Left colon (tissue), 2 donors: Measurements from ENCODE around the gene SCAF8. TPM values are rescaled to one million over a fixed set of nuclear protein-coding genes. Genes with fewer than 3 reads are reported as not detected.
A peak's percentile ranks its signal among the peaks of the same experiment; 100 is the strongest.
"Not testable (repeated sequence)": the region's sequence is repeated elsewhere in the genome, so short reads cannot be mapped to it uniquely, and the experiment has no call there.

Source experiments
- ATAC-seq: fragments of 200-7000 bp; cut with Tn5 transposase; one replicate; pipeline ENCODE4 v1.9.1; 2020; ENCODE audit warnings: mild to moderate bottlenecking, moderate library complexity
- DNase-seq, 2 donors: peaks; one replicate each; pipeline ENCODE4 v3.0.0-alpha.2; 2020
- intact Hi-C, 2 donors: fragments of 100-400 bp; cut with DNase I in 1 of 2; cut with micrococcal nuclease in 1 of 2; formaldehyde crosslinking; loops; one replicate each; pipeline versions ENCODE4 v1.11.2 to v1.14.0; 2022; cut with DNase I, micrococcal nuclease
- total RNA-seq, 2 donors: library from RNA; stranded (reverse); fragmentation: NEBNext Ultra II Directional; extraction: Animal tissue kit (Norgen Biotek cat#: 25700); gene quantifications; one replicate each; pipeline ENCODE4 v1.2.1, GENCODE V29; 2021
- donor health status: DM: no; HTN: no; CAD: no.
- donor health status: DM: yes; HTN: yes; CAD: no.

The SCAF8 gene
- total RNA-seq, 2 donors from 2014 or later, result 32.6 to 35.8 TPM

DNA sequence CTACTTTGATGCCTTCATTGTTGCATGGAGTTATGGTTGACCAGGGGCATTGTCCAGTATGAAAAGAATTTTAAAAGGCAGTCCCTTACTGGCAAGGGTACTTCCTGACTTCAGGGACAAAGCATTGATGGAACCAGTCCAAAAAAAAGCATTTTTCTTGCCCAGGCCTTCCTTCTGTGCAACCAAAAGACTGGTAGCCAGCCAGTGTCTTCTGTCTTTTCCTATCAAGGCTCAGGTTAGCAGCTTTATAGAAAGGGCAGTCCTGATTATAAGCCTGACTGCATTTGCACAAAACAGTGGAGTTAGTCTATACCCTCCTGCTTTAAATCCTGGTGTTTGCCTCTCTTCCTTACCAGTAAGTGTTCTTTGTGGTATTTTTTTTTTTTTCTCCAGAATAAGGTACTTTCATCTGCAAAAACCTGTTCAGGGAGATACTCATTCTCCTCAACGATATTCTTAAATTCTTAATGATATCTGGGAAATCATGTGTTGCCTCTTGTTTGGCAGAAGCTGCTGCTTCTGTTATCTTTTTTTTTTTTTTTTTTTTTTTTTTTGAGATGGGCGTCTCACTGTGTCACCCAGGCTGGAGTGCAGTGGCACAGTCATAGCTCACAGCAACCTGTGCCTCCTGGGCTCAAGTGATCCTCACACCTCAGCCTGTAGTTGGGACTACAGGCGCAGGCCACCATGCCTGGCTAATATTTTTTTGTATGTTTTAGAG lies 33.9 kb downstream of the SCAF8 start:
- DNase-seq (no peak), ATAC-seq (no peak)
- intact Hi-C loops, result no loop called here

DNA sequence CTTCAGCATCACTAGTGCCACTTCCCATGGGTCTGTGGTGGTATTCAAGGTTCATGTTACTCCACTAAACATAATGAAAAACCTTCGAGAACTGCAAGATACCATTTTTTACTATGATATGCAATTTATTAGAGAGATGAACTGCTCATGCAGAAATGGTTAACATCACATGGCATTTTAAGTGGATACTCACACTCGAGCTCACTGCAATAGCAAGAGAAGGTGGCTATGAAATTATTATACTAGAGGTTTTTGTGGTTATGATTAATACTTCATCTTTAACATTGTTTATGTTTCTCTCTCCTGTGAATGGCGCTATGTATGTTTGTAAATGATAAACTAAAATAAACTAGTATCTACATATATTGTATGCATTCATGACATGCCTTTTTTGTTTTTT lies 35.1 kb downstream of the SCAF8 start:
- DNase-seq (no peak), ATAC-seq (no peak)
- intact Hi-C loops, result no loop called here

DNA sequence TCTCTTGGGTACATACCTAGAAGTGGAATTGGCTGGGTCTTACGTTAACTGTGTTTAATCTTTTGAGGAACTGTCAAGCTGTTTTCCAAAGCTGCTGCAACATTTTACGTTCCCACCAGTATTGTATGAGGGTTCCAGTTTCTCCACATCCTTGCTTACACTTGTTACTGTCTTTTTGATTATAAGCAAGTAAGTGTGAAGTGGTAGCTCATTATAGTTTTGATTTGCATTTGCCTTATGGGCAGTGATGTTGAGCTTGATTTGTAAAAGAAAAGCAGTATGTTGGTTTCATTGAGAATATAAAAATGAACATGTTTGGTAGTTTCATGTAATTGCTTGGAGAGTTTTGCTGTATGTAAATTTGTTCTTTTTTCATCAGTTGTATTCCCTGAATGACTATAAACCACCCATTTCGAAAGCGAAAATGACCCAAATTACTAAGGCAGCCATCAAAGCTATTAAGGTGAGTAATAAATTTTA lies 40.4 kb downstream of the SCAF8 start:
- no peak for DNase-seq
- ATAC-seq, result no peak
- intact Hi-C loops, result no loop called here

GRCh38 chr6:154779157-154779556 lies 45.9 kb downstream of the SCAF8 start:
- peak; percentile 71 for ATAC-seq
- DNase-seq, result not testable (repeated sequence)

DNA sequence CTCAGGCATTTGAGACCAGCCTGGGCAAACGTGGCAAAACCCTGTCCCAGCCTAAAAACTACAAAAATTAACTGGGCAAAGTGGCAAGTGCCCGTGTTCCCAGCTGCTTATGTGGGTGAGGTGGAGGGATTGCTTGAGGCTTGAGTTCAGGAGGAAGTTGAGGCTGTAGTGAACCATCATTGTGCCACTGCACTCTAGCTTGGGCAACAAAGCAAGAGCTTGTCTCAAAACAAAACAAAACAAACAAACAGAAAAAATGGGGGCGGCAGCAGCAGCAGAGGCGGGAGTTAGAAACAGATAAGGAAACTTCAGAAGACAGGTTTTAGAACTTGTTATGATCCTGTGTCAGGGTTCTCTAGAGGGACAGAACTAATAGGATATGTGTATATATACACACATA lies 49.0 kb downstream of the SCAF8 start:
- intact Hi-C loops, result no loop called here
- no peak for DNase-seq
- no peak for ATAC-seq

More at GRCh38 chr6:154779157-154779556, 45.9 kb downstream of the SCAF8 start:
- intact Hi-C loops, result not testable (repeated sequence)

DNA sequence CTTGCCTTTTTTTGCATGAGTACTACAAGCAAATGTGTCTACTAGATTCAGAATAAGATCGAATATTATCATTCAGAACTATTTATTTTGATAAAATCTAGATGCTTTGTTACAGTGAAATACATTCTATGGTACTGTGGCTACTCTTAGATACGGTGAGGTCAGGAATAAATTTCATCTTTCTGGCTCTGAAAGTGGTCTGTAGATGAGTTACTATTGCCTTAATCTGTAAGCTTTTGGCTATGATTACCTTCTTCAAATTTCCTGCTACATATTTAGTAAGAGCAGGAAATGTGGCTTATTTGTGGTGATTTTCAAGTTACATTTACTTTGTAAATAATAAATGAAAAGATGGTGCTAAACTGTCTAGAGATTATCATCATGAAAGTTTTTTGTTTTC lies 50.0 kb downstream of the SCAF8 start:
- intact Hi-C loops, result no loop called here
- ATAC-seq, result no peak
- DNase-seq, result no peak

GRCh38 chr6:154785075-154785474 lies 51.9 kb downstream of the SCAF8 start:
- ATAC-seq, result no peak
- no peak for DNase-seq
- intact Hi-C loops, result no loop called here

- intact Hi-C loops, result no loop called here
These were observed 53.1 kb downstream of the SCAF8 start for GRCh38 chr6:154786144-154786868.

GRCh38 chr6:154791556-154792317 lies 58.5 kb downstream of the SCAF8 start:
- DNase-seq (no peak), ATAC-seq (no peak)
- intact Hi-C loops, result no loop called here

More at GRCh38 chr6:154786144-154786868, 53.1 kb downstream of the SCAF8 start:
- DNase-seq (no peak), ATAC-seq (no peak)

GRCh38 chr6:154792325-154792724 lies 59.1 kb downstream of the SCAF8 start:
- peak; percentile 39 for ATAC-seq
- intact Hi-C loops, result no loop called here
- DNase-seq, result no peak

GRCh38 chr6:154792761-154793160 lies 59.5 kb downstream of the SCAF8 start:
- ATAC-seq, result no peak
- no peak for DNase-seq
- intact Hi-C loops, result no loop called here

GRCh38 chr6:154796484-154796883 lies 63.3 kb downstream of the SCAF8 start:
- no peak for ATAC-seq
- DNase-seq, result no peak
- intact Hi-C loops, result no loop called here

- ATAC-seq (no peak), DNase-seq (no peak)
- intact Hi-C loops, result no loop called here
These were observed 64.6 kb downstream of the SCAF8 start for GRCh38 chr6:154797857-154798256.

DNA sequence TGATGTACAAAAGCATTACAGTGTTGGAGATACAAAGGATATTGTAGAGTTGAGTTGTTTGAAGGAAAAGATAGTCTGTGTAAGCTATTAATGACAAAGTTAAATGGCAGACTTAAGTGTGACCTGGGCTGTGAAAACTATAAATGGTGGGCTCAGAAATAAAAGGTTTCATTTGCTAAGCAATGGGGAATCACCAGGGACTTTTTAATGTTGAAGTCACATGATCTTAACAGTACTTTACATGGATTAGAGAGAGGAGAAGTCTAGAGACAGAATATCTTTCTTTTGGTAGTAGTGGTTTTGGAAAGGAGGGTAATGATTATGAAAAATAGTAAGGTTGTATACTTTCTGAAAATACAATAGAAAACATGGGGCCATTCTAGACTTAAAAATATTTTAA lies 67.1 kb downstream of the SCAF8 start:
- no peak for DNase-seq
- intact Hi-C loops, result no loop called here
- no peak for ATAC-seq

DNA sequence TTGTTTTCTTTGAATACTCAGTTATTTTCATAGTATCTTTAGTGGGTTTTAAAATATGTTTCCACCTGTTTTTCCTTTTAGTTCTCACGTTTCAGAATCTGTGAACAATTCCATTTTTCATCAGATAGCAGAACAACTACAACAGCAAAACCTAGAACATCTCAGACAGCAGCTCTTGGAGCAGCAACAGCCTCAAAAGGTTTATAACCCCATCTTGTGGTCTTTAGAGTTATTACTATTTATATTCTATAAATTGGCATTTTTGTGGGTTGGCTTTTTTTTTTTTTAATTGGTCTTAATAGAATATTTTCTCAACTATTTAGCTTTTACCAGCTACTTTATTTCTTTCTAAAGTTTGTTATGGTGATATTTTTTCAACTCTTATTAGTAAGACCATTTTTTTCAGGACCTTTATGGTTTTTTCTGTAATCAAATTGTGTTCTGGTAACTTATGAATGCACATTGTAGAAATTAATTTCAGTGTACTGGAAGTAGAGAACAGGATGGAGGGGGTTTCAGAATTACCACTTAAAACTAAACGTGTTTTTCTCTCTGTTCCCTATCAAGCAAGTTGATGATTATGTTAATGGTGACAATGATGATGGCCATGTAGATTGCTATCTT lies 72.2 kb downstream of the SCAF8 start:
- DNase-seq, result no peak
- ATAC-seq, result no peak
- intact Hi-C loops, result loop anchor here in 1 of 2 donors (5.0 kb wide), 1 partner anchor 128 kb away; no protein-coding TSS in a partner anchor

DNA sequence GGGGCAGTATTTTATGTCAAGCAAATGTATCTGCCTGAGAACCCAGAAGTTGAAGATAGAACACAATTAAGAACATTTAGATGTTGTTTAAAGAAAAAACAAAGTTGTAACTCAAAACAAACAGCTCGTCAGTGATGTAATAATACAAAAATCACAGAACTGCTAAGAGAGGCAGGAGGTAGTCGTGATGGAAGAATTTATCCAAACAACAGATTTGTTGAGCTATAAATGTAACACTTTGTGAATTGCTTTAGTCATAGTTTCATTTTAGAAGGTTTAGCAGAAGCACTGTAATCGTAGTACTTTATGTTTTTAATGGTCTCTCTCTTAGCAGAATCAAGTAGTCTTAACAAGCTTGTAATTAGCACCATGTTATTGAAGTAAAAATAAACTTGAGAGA lies 73.6 kb downstream of the SCAF8 start:
- ATAC-seq, result no peak
- intact Hi-C loops, result loop anchor here in 1 of 2 donors (5.0 kb wide), 1 partner anchor 130 kb away; no protein-coding TSS in a partner anchor
- no peak for DNase-seq

DNA sequence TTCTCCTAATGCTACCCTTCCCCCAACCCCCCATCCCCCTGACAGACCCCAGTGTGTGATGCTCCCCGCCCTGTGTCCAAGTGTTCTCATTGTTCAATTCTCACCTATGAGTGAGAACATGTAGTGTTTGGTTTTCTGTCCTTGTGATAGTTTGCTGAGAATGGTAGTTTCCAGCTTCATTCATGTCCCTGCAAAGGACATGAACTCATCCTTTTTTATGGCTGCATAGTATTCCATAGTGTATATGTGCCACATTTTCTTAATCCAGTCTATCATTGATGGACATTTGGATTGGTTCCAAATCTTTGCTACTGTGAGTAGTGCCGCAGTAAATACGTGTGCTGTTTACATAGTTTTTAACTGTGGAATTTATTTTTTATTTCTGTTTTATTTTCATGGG lies 78.4 kb downstream of the SCAF8 start:
- ATAC-seq, DNase-seq, intact Hi-C loops: not testable (repeated sequence)

- ATAC-seq, result no peak
- no peak for DNase-seq
- intact Hi-C loops, result no loop called here
These were observed 80.8 kb downstream of the SCAF8 start for GRCh38 chr6:154814063-154814462.
